ACC112 (cell line): Measurements from ENCODE around the gene COX7A1.
A peak's percentile ranks its signal among the peaks of the same experiment; 100 is the strongest.
"Not testable (repeated sequence)": the region's sequence is repeated elsewhere in the genome, so short reads cannot be mapped to it uniquely, and the experiment has no call there.

Source experiments
- H2AFZ ChIP-seq: fragments of 200-600 bp; sonication (generic); one replicate; pipeline ENCODE4 v1.6.0; 2017; ENCODE audit warnings: antibody characterized with exemption, low read length; ENCODE audit not compliant: unreplicated experiment
- H3K27ac ChIP-seq: fragments of 200-600 bp; sonication (generic); 2 replicates; pipeline ENCODE4 v1.5.1; 2014; ENCODE audit warnings: low read depth, mild to moderate bottlenecking, antibody characterized with exemption, low read length, moderate library complexity
- H3K27me3 ChIP-seq: fragments of 200-600 bp; sonication (generic); 2 replicates; pipeline ENCODE4 v1.6.1; 2014; ENCODE audit warnings: mild to moderate bottlenecking, antibody characterized with exemption, low read length, moderate library complexity, mixed read lengths; ENCODE audit not compliant: insufficient read depth
- H3K36me3 ChIP-seq: fragments of 200-600 bp; sonication (generic); 2 replicates; pipeline ENCODE4 v1.6.1; 2016; ENCODE audit warnings: mild to moderate bottlenecking, antibody characterized with exemption, low read length, moderate library complexity, mixed read lengths; ENCODE audit not compliant: insufficient read depth
- H3K4me1 ChIP-seq: fragments of 200-600 bp; sonication (generic); one replicate; pipeline ENCODE4 v1.6.1; 2016; ENCODE audit warnings: low read length, mixed read lengths; ENCODE audit not compliant: insufficient read depth, unreplicated experiment, control insufficient read depth
- H3K4me3 ChIP-seq: fragments of 200-600 bp; sonication (generic); 2 replicates; pipeline ENCODE4 v1.5.1; 2014; ENCODE audit warnings: mild to moderate bottlenecking, low read depth, low read length
- H3K79me2 ChIP-seq: fragments of 200-600 bp; sonication (generic); one replicate; pipeline ENCODE4 v1.6.0; 2016; ENCODE audit warnings: low read length; ENCODE audit not compliant: control insufficient read depth, unreplicated experiment, insufficient read depth

COX7A1 gene

DNA sequence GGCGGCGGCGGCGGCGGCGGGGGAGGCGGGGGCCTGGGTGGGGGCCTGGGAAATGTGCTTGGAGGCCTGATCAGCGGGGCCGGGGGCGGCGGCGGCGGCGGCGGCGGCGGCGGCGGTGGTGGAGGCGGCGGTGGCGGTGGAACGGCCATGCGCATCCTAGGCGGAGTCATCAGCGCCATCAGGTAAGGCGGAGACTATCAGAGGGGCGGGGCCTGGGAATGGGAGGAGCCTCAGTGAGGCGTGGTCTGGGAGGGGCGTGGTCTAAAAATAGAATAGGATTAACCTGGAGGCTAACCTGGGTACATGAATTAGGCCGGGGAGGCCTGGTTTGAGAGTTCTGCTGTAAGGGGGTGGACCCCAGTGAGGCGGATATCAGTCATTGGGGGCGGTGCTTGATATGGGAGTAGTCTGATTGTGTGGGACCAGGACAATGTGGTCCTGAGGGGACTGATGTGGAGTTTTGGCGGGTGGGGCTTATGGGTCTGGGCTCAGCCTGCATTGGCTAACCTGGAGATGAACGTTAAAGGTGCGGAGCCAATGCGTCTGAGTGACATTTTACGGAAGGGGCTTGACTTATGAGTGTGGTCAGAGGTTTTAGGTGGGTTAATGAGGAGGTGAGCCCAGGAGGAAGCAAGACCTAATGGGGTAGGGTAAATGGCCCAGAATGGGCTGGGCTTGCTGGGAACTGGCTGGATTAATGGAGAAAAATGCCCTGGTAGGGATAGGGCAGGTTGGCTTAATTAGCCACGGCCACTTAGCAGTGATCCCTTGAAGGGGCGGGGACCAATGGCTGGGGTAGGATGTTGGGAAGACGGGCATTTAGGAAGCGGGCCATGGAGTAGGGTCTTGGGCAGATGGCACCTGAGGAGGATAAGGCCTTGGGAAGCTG lies 11.0 kb downstream of the COX7A1 start:
- H3K27me3 ChIP-seq = no peaks in the 10 kb centered on the region
- peak overlapping the region; percentile 91; the same call in 1 of the 2 replicates for H3K27ac ChIP-seq
- peaks cover 14% of the 10 kb centered on the region for H3K4me1 ChIP-seq
- H2AFZ ChIP-seq = no peak overlapping the region
- H3K36me3 ChIP-seq = peaks cover 8% of the 10 kb centered on the region
- peak overlapping the region; percentile 91 for H3K4me3 ChIP-seq
- H3K79me2 ChIP-seq = peaks cover 18% of the 10 kb centered on the region

DNA sequence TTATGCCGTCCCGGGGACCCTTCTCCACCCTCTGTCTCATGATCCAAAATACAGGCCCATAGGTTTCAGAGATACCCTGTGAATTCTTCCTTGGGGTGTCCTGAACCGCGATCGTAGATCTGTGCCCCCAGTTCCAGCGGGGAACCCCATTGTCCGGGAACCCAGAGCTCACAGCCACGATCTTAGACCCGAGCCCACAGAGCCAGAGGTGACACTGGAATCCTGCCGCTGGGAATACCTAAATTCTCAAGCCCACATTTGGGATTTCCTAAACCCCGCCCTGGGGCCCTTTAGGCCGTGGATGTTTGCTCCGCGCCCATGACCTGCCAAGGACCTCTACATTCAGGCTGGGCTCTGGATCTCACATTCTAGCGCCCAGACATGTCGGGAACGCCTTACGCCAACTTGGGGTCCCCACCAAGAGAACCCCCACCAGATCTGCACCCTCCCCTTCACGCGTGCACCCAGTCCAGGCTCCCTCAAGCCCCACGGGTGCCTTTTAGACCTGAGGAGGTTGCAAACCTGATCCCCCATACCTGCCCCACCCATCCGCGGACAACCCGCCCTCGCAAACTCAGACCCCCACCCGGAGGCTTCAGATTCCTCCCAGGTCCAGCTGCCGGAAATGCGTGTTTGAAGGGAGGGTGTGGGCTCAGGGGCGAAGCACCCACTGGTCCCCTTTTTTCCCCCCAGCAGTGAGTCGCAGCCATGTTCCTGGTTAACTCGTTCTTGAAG lies 11.8 kb downstream of the COX7A1 start:
- Histone ChIP-seq H3K4me1 (peaks cover 14% of the 10 kb centered on the region), H3K27me3 (no peaks in the 10 kb centered on the region), H3K4me3 (peak overlapping the region; percentile 91), H2AFZ (no peak overlapping the region), H3K79me2 (peaks cover 18% of the 10 kb centered on the region), H3K36me3 (peaks cover 8% of the 10 kb centered on the region), H3K27ac (peak overlapping the region; percentile 91)

DNA sequence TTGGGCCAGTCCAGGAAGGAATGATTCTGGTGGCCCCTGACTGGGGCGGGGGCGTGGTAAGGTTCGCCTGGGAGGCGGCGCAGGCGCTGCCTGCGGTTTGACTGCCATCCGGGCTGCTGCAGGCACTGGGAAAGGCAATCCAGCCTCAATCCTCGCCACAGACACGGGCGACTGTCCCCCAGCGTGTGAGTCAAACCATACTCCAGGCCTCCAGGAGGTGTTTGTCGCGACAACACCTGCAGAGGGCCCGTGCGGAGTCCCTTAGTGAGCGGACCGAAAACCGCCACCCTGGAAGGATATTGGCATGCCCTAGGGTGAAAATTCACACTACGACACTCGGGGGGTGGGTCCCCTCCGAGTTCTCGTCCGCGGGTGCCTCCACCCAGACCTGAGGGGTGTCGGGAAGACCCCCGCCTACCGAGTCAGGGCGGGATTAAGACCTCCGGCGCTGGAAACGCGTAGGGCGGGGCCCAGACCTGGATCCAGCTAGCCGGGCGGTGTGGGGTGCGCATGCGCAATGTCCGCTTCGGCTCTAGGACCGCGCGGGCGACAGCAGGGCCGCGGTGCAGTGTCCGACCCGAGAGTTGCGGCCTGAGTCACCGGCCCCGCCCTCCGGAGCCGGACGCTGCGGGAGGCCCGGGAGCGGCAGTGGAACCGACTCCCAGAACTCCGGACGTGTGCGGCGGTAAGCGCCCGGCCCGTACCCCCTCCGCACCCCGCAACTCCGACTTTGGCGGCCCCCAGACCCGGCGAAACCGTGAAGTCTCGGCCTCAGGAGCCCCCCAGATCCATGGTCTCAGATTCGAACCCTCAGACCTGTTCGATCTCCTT lies 12.6 kb downstream of the COX7A1 start, which contains the start of gene CAPNS1:
Gene CAPNS1 (plus strand): TSS at position 594 of the 831 bp plus-strand sequence. CDS start 946 bp downstream, outside the sequence.
- Histone ChIP-seq H3K36me3 (peaks cover 6% of the 10 kb centered on the region; the same call in 1 of the 2 replicates), H3K79me2 (peaks cover 18% of the 10 kb centered on the region), H3K4me1 (peaks cover 14% of the 10 kb centered on the region), H3K4me3 (peak within 1 kb of the TSS; percentile 91), H2AFZ (peak within 1 kb of the TSS; percentile 65), H3K27me3 (no peaks in the 10 kb centered on the region), H3K27ac (peak within 1 kb of the TSS; percentile 91)

DNA sequence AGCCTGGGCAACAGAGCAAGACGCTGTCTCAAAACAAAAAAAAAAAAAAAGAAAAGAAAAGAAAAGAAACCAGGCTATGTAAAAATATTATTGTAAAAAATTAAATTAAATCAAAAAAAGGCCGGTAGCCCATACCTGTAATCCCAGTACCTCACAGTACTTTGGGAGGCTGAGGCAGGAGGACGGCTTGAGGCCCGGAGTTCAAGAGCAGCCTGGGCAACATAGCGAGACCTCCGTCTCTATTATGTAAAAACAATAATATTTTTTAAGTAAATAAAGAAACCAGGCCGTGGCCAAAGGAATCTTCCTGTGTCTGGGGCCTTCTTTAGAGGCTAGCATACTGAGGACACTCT lies 13.2 kb downstream of the COX7A1 start:
- Histone ChIP-seq H3K27ac (peak overlapping the region; percentile 66; the same call in 1 of the 2 replicates), H3K36me3 (0 out of 2 replicates have a peak, but pooled peaks cover 4% of the 10 kb centered on the region), H3K4me3 (peak overlapping the region; percentile 91), H3K27me3 (no peaks in the 10 kb centered on the region), H3K4me1 (peaks cover 14% of the 10 kb centered on the region), H2AFZ (peak overlapping the region; percentile 65), H3K79me2 (peaks cover 18% of the 10 kb centered on the region)

DNA sequence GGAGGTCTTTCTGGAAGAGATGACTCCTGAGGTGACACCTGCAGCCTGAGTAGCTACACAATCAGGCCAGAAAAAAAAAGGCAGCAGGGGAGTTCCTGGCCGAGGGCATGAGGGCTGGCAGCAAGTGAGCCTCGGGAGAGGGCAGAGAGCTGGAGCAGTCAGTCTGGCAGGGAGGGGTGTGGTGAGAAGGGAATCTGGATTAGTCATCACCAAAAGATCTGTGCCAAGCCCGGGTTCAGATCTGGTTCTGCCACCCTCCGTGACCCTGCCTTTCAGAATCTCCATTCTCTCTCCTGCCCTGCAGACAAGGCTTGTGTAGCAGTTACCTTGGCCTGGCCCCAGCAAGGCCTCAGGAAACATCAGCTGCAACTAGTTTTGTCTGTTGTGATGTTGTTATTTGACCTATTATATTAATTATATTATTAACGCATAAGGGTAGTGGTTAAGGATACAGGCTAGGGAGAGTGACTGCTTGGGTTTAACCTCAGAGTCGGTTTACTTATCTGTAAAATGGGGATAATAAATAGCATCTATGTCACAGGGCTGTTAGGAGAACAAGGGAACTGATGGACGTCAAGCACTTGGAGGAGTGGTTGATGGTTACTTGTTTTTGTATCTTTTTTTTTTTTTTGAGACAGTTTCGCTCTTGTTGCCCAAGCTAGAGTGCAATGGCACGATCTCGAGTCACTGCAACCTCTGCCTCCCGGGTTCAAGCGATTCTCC lies 15.1 kb downstream of the COX7A1 start:
- Histone ChIP-seq H3K27me3 (no peaks in the 10 kb centered on the region), H3K36me3 (0 out of 2 replicates have a peak, but pooled peaks cover 4% of the 10 kb centered on the region), H3K79me2 (peaks cover 18% of the 10 kb centered on the region), H3K4me3 (peak overlapping the region; percentile 29; the same call in 1 of the 2 replicates), H3K4me1 (peaks cover 14% of the 10 kb centered on the region), H2AFZ (no peak overlapping the region), H3K27ac (no peak overlapping the region)

DNA sequence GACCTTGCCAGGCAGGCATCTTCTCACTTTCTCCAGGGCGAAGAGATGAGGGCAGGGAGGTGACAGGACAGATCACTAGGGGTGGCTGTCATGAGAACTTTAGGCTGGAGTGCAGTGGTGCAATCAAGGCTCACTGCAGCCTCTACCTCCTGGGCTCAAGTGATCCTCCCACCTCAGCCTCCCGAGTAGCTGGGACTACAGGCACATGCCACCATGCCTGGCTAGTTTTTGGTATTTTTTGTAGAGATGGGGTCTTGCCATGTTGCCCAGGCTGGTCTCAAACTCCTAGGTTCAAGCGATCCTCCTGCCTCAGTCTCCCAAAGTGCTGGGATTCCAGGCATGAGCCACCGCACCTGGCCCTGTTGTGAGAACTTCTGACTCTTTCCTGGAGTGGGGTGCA lies 17.4 kb downstream of the COX7A1 start:
- H3K27me3 ChIP-seq, H3K36me3 ChIP-seq, H3K4me3 ChIP-seq, H2AFZ ChIP-seq, H3K79me2 ChIP-seq, H3K27ac ChIP-seq, H3K4me1 ChIP-seq: not testable (repeated sequence)

DNA sequence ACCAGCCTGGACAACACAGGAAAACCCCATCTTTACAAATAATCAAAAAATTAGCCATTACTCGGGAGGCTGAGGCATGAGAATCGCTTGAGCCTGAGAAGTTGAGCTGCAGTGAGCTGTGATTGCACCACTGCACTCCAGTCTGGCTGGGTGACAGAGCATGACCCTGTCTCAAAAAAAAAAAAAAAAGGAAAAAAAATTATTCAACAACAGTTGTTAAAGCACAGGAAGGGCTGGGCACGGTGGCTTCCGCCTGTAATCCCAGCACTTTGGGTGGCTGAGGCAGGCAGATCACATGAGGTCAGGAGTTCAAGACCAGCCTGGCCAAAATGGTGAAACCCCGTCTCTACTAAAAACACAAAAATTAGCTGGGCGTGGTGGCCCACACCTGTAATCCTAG lies 21.0 kb downstream of the COX7A1 start:
- not testable (repeated sequence) for H3K27me3 ChIP-seq, H3K4me3 ChIP-seq, H3K79me2 ChIP-seq, H3K36me3 ChIP-seq, H2AFZ ChIP-seq, H3K27ac ChIP-seq, H3K4me1 ChIP-seq

DNA sequence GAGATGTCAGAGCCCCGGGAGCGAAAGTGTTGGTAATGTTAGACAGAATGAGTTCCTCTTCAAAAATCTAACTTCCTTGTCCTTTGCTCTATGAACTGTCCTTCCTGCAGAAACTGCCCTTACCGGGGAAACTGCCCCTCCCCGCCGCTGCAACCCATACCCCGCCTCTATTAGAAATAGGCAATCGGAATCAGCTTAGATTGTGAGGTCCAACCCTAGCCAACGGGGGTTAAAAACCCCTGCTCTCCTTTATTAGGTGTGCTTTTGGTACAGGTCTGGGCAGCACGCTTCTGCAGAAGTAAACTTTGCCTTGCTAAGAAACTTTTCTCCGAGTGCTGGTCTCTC lies 23.9 kb downstream of the COX7A1 start:
- H3K79me2 ChIP-seq = no peaks in the 10 kb centered on the region
- peak overlapping the region; percentile 69 for H3K4me3 ChIP-seq
- H3K27ac ChIP-seq = peak overlapping the region; percentile 42
- peak overlapping the region; percentile 65 for H2AFZ ChIP-seq
- H3K27me3 ChIP-seq = no peaks in the 10 kb centered on the region
- no peaks in the 10 kb centered on the region for H3K36me3 ChIP-seq
- H3K4me1 ChIP-seq = no peaks in the 10 kb centered on the region

DNA sequence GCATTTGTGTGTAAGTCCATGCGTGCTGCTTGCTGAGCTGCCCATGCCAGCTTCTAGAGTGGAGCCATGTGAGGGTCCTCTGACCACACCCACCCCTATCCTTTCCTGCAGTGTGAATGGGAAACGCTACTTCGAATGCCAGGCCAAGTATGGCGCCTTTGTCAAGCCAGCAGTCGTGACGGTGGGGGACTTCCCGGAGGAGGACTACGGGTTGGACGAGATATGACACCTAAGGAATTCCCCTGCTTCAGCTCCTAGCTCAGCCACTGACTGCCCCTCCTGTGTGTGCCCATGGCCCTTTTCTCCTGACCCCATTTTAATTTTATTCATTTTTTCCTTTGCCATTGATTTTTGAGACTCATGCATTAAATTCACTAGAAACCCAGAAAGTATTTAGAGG lies 26.7 kb downstream of the COX7A1 start:
- Histone ChIP-seq H3K79me2 (no peaks in the 10 kb centered on the region), H3K27ac (no peak overlapping the region), H3K4me1 (no peaks in the 10 kb centered on the region), H3K36me3 (no peaks in the 10 kb centered on the region), H2AFZ (no peak overlapping the region), H3K4me3 (no peak overlapping the region), H3K27me3 (no peaks in the 10 kb centered on the region)
